Panc1 (cell line): ENCODE results near the gene SCN1B.
"Not testable (repeated sequence)": the region's sequence is repeated elsewhere in the genome, so short reads cannot be mapped to it uniquely, and the experiment has no call there.

Experiments used
- REST ChIP-seq, 2 experiments: IDR thresholded peaks; 2 replicates each; pipeline ENCODE4 v1.6.1; 2011 to 2012; ENCODE audit warnings: low read depth in 2 of 2, control low read depth in 1 of 2, low read length in 1 of 2, mild to moderate bottlenecking in 1 of 2, moderate library complexity in 1 of 2; ENCODE audit not compliant: insufficient read depth in 1 of 2
- TF ChIP-seq, protein P1 (sequence below): fragments of 450-650 bp; IDR thresholded peaks from 2 replicates; pipeline ENCODE4 v1.5.1; 2017; ENCODE audit warnings: mild to moderate bottlenecking

- TF ChIP-seq, protein P1, sequence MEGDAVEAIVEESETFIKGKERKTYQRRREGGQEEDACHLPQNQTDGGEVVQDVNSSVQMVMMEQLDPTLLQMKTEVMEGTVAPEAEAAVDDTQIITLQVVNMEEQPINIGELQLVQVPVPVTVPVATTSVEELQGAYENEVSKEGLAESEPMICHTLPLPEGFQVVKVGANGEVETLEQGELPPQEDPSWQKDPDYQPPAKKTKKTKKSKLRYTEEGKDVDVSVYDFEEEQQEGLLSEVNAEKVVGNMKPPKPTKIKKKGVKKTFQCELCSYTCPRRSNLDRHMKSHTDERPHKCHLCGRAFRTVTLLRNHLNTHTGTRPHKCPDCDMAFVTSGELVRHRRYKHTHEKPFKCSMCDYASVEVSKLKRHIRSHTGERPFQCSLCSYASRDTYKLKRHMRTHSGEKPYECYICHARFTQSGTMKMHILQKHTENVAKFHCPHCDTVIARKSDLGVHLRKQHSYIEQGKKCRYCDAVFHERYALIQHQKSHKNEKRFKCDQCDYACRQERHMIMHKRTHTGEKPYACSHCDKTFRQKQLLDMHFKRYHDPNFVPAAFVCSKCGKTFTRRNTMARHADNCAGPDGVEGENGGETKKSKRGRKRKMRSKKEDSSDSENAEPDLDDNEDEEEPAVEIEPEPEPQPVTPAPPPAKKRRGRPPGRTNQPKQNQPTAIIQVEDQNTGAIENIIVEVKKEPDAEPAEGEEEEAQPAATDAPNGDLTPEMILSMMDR: not testable (repeated sequence)
- not testable (repeated sequence) for TF ChIP-seq REST (IDR thresholded peaks at IDR 0.05; ENCODE audit: insufficient read depth in 1 of 2, low read depth in 2 of 2, low read length in 1 of 2)
Measured at GRCh38 chr19:35051268-35051667, 21.0 kb downstream of the SCN1B start.
